Measurements from ENCODE around the gene PI4K2A.

DNA sequence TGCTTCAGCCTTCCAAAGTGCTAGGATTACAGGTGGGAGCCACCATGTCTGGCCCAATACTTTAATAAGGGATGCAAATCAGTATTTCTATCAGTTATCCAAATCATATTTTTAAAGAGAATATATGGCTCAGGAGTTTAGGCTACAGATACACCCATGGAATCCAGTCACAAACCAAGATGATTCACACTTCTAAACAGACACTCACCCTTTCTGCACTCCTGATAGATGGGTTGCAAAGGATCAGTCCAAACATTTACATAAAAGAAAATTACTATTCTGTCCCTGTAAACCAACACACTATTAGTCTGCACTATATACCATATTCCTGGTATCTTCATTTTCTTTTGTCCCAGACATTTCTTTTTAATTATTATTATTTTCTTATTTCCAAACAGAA is 9.4 kb upstream of the PI4K2A start:
- TF ChIP-seq POLR2A (IDR thresholded peaks at IDR 0.05; ENCODE audit: low read length) = no peak
- TF ChIP-seq GATA1 (IDR thresholded peaks at IDR 0.05; ENCODE audit: low read depth, low read length) = no peak
